AG09309 (cell line): Measurements from ENCODE around the gene ACOXL.

ENCODE experiments used
- DNase-seq: peaks from one replicate; pipeline ENCODE4 v3.0.0-alpha.2; 2010; ENCODE audit warnings: low read depth
- H3K4me3 ChIP-seq: 2 replicates; pipeline ENCODE4 v1.5.1; 2011; ENCODE audit warnings: mild to moderate bottlenecking, low read depth, low read length, moderate library complexity; ENCODE audit not compliant: control insufficient read depth
- CTCF ChIP-seq: IDR thresholded peaks from 2 replicates; pipeline ENCODE4 v1.5.1; 2011; ENCODE audit warnings: mild to moderate bottlenecking, low read depth, low read length, inconsistent platforms; ENCODE audit not compliant: insufficient read depth, control insufficient read depth; ENCODE audit errors: missing control alignments

The ACOXL gene

GRCh38 chr2:110998311-110998710 is 265.9 kb downstream of the ACOXL start:
- no peak for DNase-seq
- H3K4me3 ChIP-seq = no peak overlapping the region
- TF ChIP-seq CTCF = no peak

GRCh38 chr2:110999626-111000025 is 267.3 kb downstream of the ACOXL start:
- no peak for TF ChIP-seq CTCF
- H3K4me3 ChIP-seq = no peak overlapping the region
- DNase-seq = no peak

- H3K4me3 ChIP-seq = no peak overlapping the region
- no peak for TF ChIP-seq CTCF
- DNase-seq = no peak
Observed at GRCh38 chr2:111005307-111005706, 272.9 kb downstream of the ACOXL start.

DNA sequence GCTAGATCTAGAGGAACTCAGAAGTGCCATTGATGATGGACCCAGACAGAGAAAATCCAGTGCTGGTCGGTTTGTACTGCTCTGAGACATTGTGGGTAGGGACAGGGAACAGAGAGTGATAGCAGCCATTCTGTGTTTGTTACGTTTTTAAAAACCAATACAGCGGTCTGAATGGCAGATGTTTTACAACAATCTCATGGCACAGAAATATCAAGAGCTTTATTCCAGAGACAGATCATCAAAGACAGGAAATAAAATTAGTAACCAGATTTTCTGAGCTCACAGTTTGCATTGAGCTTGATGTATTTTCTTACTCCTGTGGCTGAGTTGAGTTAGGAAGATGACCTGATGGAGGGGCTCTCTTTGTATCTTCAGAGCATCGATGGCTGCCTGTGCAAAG is 273.4 kb downstream of the ACOXL start:
- TF ChIP-seq CTCF = no peak
- no peak for DNase-seq
- no peak overlapping the region for H3K4me3 ChIP-seq

DNA sequence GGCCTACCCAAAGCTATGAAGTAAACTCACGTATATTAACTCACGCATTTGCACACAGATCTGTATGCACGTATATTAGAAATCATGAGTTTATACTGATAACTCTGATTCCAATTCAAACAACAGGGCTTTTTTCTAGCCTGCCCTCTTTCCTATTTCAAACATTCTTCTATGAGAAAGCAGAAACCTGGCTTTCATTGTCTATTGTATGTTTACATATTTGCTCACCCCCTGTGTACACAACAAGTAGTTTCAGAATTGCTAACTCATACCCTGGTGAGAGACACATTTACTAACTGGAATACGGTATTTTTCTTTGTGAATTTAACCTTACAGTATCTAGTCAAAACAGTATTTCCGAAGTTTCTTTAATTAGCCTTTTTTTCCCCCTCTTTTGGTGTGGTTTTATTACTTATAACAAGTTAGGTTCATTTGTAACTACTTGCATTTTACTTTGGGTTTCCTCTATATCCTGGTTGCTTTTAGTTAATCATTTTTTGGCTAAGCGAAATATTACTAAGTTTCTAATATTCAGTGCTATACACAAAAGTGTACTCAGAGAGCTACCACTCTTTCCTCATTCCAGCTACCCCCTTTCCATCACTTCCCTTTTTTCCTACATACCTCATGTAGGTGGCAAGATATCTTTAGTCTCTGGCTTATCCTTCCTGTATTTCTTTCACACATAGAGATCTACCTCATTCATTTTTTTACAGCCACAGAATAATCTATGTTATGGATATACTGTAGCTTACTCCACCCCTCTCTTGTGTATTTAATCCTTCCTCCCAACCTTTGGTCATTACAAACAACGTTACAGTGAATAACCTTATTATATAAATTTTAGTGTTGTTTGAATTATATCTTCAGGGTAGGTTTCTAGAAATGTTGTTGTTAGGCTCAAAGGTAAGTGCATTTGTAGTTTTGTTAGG is 275.6 kb downstream of the ACOXL start:
- TF ChIP-seq CTCF = no peak
- no peak for DNase-seq

GRCh38 chr2:111011218-111011617 is 278.8 kb downstream of the ACOXL start:
- no peak overlapping the region for H3K4me3 ChIP-seq
- no peak for DNase-seq
- no peak for TF ChIP-seq CTCF

More for the DNA sequence above, 275.6 kb downstream of the ACOXL start:
- H3K4me3 ChIP-seq = no peak overlapping the region
